Activated CD4-positive, alpha-beta T cell treated with anti-CD3 and anti-CD28 coated beads for 48 hours (primary cell): ENCODE results near the gene PHGDH.
A peak's percentile ranks its signal among the peaks of the same experiment; 100 is the strongest.
"Not testable (repeated sequence)": the region's sequence is repeated elsewhere in the genome, so short reads cannot be mapped to it uniquely, and the experiment has no call there.

Experiments used
- DNase-seq: peaks from one replicate; pipeline ENCODE4 v3.0.0-alpha.2; 2020

The PHGDH gene

DNA sequence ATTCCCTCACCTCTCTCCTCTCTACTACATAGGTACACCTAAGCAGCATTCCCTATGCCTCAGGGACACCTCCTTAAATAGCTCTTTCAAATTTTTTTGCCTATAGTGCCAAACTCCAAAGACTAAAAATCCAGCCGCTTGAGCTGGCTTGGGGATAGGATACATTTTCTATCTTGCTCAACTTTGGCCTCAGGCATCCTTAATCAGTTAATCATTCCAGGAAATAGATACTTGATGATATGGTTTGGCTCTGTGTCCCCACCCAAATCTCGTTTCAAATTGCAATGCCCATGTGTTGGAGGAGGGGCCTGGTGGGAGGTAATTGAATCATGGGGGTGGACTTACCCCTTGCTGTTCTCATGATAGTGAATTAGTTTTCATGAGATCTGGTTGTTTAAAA is 11.4 kb upstream of the PHGDH start:
- no peak for DNase-seq

DNA sequence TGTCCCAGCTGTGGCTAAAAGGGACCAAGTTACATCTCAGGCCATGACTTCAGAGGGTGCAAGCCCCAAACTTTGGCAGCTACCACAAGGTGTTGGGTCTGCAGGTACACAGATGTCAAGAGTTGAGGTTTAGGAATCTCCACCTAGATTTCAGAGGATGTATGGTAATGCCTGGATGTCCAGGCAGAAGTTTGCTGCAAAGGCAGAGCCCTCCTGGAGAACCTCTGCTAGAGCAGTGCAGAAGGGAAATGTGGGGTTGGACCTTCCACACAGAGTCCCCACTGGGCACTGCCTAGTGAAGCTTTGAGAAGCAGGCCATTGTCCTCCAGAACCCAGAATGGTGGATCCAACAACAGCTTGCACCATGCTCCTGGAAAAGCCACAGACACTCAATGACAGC is 10.1 kb upstream of the PHGDH start:
- no peak for DNase-seq

GRCh38 chr1:119702384-119702783 is 9.3 kb upstream of the PHGDH start:
- DNase-seq, result no peak

DNA sequence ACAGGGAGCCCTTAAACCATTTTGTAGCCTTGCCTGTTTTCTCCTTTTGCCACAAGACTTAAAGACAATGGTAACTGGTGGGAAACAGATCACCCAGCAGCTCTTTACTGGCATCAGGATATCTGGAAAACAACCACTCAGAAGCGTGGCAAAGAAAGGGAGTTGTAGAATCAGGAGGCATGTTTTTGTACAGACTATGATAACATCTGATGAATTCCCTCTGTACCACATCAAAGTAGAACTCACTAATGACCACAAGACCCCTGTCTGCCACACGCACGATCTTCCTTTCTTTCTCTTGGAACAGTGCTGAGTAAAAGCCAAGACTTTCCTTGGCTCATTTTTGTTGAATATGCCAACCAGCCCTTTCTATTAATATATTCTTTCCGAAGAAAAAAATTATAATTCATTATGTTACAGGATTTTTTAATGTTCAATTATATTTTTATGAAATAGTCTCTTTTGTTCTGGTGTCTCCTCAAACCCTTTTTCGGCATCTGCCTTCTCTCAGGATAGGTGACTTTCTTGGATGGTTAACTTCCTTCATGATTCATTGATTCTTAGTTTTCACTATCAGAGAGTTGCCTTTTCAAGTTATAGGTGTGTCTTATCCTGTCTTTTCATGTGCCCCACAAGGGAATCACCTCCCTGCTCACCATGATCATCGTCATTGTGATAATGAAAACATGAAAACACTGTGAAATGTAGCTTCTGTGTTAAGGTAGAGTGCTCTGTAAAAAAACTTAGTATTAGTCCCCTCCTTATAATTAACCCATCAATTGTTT is 7.9 kb upstream of the PHGDH start:
- no peak for DNase-seq

- not testable (repeated sequence) for DNase-seq
Measured at GRCh38 chr1:119706599-119706998, 5.1 kb upstream of the PHGDH start.

DNA sequence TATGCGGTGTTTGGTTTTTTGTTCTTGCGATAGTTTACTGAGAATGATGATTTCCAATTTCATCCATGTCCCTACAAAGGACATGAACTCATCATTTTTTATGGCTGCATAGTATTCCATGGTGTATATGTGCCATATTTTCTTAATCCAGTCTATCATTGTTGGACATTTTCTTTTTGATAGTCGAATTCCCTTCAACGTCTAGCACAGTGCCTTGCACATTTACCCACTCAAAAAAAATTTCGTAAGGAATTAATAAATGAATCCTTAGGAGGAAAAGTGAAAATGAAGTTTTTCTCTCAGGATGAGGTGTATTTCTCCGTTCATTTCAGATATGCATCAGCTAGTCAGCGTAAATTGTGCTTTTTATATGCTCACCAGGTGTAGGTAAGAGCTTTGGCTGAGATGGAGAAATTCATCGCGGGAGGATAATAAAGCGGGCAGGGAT is 354 bp upstream of the PHGDH start:
- DNase-seq, result not testable (repeated sequence)

DNA sequence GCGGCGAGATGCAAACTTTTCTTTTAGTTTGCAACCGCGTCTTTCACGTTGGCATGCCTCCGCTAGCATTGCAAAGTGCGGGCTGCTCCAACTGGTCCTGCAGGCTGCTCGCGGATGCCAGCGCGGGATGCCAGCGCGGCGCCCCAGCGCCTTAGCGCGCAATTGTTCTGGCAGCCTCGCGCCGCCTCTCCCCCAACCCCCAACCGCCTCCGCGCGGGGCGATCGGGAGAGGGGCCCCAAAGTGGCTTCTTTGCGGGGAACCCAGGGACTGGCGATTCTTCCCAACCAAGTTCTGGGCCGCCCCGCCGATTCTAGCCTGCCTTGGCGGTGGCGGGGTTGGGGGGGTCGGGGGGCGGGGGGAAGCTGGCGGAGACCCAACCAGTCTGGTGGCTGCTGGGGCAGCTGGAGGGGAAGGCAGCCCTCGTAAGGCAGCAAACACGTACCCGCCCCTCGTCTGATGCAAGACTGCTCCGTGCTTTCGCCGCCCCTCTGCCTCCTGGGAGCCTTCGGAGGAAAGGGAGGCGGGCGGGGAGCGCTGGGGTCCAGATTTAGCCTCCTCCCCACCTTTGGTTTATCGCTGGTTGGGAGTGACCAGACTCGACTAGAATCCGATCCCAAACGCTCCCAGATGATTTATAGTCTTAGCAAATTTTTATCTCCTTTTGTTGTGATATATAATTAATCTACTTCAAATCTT is 756 bp downstream of the PHGDH start:
- DNase-seq, result peak; percentile 76

DNA sequence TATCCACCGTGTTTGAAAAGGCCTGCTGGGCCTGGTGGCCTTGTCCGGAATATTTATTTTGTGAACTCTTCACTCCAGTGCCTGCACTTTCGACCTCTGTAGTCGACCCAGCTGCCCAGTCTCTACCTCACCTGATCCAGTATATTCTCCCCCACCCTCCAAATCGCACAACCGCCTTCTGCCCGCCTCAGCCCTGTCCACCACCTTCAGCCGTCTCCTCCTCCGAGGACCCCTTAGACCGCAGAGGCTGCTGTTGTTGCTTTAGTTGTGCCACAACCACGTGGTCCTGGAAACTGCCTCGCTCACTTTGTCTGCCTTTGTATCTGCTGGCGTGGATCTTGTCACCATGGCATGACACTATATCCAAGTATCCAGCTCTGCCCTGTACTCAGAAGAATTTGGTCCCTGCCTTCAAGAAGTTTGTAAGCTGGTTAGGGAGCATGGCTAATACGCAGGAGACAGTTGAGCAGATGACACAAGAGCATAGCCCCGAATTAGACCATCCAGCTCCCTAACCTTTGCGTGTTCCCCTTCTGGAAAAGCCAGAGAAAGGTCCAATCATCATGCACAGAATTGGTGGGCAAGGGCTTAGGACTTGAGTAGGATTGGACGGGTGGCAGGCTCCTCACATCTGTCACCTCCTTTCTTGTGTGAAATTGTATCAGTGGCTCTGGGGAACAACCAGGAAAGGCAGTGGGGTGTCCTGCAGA is 1.5 kb downstream of the PHGDH start:
- no peak for DNase-seq

GRCh38 chr1:119713749-119714456 is 2.2 kb downstream of the PHGDH start:
- no peak for DNase-seq

- DNase-seq, result no peak
Measured at GRCh38 chr1:119714583-119714982, 2.8 kb downstream of the PHGDH start.

GRCh38 chr1:119715542-119715941 is 3.8 kb downstream of the PHGDH start:
- no peak for DNase-seq

GRCh38 chr1:119718409-119718808 is 6.7 kb downstream of the PHGDH start:
- DNase-seq, result no peak

- DNase-seq, result no peak
Measured at GRCh38 chr1:119718972-119719371, 7.2 kb downstream of the PHGDH start.

DNA sequence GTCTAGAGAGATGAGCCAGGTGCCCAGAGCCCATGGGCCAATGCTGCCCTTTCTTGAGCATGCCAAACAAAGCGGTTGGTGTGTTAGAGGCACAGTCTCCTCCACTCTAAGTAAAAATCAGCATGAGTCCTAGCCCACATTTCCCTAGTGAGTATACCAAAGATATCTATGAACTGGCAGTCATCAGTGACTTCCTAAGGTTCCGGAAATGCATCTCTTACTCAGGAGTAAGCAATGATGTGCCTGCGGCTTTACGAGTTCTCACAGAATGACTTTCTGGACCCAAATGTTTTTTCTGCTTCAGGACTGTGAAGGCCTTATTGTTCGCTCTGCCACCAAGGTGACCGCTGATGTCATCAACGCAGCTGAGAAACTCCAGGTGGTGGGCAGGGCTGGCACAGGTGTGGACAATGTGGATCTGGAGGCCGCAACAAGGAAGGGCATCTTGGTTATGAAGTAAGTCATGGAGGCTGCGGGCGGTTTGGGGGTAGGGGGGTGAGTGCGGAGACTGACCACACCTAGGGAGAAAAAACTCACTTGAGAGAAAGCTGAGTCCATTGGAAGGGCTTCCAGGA is 9.2 kb downstream of the PHGDH start:
- no peak for DNase-seq

- no peak for DNase-seq
Measured at GRCh38 chr1:119721896-119722295, 10.2 kb downstream of the PHGDH start.

- no peak for DNase-seq
Measured at GRCh38 chr1:119724611-119725218, 13.0 kb downstream of the PHGDH start.

DNA sequence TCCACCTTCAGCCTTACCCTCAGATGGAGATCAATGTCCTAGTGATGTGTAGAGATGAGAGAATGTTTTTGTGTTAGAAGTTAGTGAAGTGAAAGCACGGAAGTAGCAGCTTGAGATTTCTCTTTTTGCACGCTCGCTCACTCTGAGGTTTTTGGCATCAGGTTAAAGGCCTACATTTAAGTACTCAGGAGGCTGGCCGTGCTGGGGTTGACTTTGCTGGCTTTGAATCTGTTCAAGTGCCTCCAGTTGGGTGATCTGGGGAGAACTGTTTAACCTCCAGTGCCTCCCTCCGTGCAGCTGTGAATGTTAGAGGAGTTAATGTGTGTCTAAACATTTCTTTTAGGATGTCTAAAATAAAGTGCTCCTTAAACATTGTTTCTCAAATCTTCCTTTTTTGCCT is 13.9 kb downstream of the PHGDH start:
- DNase-seq, result no peak

DNA sequence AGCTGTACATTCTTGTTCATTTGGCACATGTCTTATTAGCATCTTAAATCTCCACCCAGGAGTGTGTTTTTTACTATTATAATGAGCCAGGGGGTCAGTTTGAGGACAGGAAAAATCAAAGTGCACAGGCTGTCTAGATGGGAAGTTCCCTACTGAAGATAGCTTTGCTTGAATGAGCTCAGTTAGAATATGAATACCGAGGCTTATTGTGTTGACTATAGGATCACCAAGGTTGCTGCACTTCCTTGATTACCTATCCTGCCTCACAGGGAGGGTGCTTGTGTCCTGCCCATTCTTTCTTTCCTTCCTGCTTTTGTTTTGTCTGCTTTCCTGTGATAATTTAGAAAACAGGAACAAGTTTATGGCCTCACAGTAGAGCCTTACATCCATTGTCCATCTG is 16.3 kb downstream of the PHGDH start:
- no peak for DNase-seq

DNA sequence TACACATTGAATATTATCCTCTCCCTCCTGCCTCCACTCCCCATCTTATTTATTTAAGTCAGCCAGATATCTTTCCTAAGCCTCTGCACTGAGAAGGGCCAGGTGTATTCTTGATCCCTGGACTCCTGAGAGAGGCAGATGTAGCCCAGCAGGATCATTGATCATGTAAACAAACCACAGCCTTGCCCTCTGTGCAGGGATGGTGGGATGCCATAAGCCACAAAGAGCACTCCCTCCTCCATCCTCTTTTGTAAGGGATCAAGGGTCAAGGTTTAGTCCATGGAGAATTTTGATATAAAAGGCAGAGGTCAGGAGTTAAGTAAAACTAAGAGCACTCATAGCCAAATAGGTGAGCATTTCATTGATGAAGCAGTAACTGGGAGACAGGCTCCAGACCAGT is 17.3 kb downstream of the PHGDH start:
- no peak for DNase-seq

DNA sequence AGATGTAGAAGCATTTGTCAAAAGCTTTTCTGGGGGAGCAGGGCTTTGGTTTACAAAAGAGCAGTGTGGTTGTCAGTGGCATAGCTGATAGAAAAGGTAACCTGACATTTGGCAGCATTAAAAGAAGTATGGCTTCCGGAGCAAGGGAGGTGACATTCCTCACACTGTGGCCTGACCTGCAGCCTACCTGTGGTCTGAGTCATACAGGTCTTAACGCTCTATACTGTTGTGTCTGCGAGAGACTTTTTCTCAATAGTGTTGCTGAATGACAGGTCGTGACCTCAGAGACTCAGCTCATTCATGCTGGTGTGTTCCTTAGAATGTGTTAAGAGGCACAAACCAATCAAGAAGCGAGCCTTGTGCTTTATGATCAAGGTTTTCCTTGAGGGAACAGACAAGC is 19.3 kb downstream of the PHGDH start:
- DNase-seq, result no peak

- no peak for DNase-seq
Measured at GRCh38 chr1:119731741-119732430, 20.2 kb downstream of the PHGDH start.
